HepG2 (cell line): ENCODE measurements around the gene TEX9. TPM values are rescaled to one million over a fixed set of nuclear protein-coding genes. Genes with fewer than 3 reads are reported as not detected.

Experiments used
- MED13 ChIP-seq: sonication (generic); formaldehyde crosslinking; IDR thresholded peaks from 2 replicates; pipeline ENCODE4 v1.5.0; 2020; ENCODE audit warnings: missing genetic modification reagents
- ZNF12 ChIP-seq: sonication (generic); formaldehyde crosslinking; IDR thresholded peaks from 2 replicates; pipeline ENCODE4 v1.5.0; 2020; ENCODE audit warnings: missing genetic modification reagents
- ZNF441 ChIP-seq: sonication (generic); formaldehyde crosslinking; IDR thresholded peaks from 2 replicates; pipeline ENCODE4 v1.7.0; 2021; ENCODE audit warnings: missing genetic modification reagents, borderline replicate concordance
- polyA plus RNA-seq, 8 experiments: library from polyadenylated mRNA; depleted of rRNA in 3 of 8; stranded (reverse) in 7 of 8; unstranded in 1 of 8; fragments of >200 nt; fragmentation: Illumina TruSeq in 4 of 8; extraction: Trizol in 4 of 8; gene quantifications; 2 replicates each; pipeline versions ENCODE4 v1.2.1 to v1.2.3, GENCODE V29; 2011 to 2016; ENCODE audit warnings: low read depth in 4 of 8, missing spikeins in 1 of 8, mixed read lengths in 1 of 8; ENCODE audit not compliant: insufficient read depth in 1 of 8
- total RNA-seq, 5 experiments: library from RNA; depleted of rRNA; stranded (reverse); fragments of >200 nt; fragmentation: Illumina TruSeq; extraction: Trizol; gene quantifications; 2 replicates each; pipeline ENCODE4 v1.2.3, GENCODE V29; 2016; ENCODE audit warnings: low read depth in 1 of 5

TEX9 gene
- total and polyA plus RNA-seq, 2 of the 13 experiments (the other 11 are each of a cell fraction or from before 2014, with no cell fraction given), result 0.82 to 6.9 TPM

GRCh38 chr15:56475351-56475750 is 110.1 kb downstream of the TEX9 start (continued):
- TF ChIP-seq ZNF441 (no peak), ZNF12 (CRISPR knock-in tag) (no peak), MED13 (CRISPR knock-in tag) (no peak)

Other genes starting within 250 kb of the TEX9 start
- gene RFX7, start 121.5 kb upstream of the TEX9 start, total RNA-seq (2016; rRNA removed; fragmentation: Illumina TruSeq; extraction: Trizol), result 8.5 and 13.2 TPM in 2 replicates
- 9.7 and 10.4 TPM in 2 replicates for gene RFX7, start 121.5 kb upstream of the TEX9 start, polyA plus RNA-seq (2011; rRNA removed)
- gene MNS1, start 99.7 kb downstream of the TEX9 start, total RNA-seq (2016; rRNA removed; fragmentation: Illumina TruSeq; extraction: Trizol), result 1.7 and 2.3 TPM in 2 replicates
- 0.14 and 0.22 TPM in 2 replicates for gene MNS1, start 99.7 kb downstream of the TEX9 start, polyA plus RNA-seq (2011; rRNA removed)